D721Med (cell line): ENCODE measurements around the gene AP4M1.

ENCODE experiments used
- DNase-seq: peaks from one replicate; pipeline ENCODE4 v3.0.0; 2011; ENCODE audit warnings: low spot score; ENCODE audit not compliant: insufficient read length
- FAIRE-seq: peaks from 2 replicates; lab custom pipeline; 2011; peaks lifted over from hg19 to GRCh38; lab: Jason Lieb, UNC
- TF ChIP-seq, protein P1 (sequence below): IDR thresholded peaks from 2 replicates; pipeline ENCODE4 v1.5.1; 2012; ENCODE audit warnings: mild to moderate bottlenecking, control low read depth; ENCODE audit not compliant: insufficient read depth; ENCODE audit errors: missing control alignments

The AP4M1 gene

GRCh38 chr7:100075418-100075817 is 26.0 kb upstream of the AP4M1 start:
- TF ChIP-seq, protein P1, sequence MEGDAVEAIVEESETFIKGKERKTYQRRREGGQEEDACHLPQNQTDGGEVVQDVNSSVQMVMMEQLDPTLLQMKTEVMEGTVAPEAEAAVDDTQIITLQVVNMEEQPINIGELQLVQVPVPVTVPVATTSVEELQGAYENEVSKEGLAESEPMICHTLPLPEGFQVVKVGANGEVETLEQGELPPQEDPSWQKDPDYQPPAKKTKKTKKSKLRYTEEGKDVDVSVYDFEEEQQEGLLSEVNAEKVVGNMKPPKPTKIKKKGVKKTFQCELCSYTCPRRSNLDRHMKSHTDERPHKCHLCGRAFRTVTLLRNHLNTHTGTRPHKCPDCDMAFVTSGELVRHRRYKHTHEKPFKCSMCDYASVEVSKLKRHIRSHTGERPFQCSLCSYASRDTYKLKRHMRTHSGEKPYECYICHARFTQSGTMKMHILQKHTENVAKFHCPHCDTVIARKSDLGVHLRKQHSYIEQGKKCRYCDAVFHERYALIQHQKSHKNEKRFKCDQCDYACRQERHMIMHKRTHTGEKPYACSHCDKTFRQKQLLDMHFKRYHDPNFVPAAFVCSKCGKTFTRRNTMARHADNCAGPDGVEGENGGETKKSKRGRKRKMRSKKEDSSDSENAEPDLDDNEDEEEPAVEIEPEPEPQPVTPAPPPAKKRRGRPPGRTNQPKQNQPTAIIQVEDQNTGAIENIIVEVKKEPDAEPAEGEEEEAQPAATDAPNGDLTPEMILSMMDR, result no peak
- no peak for FAIRE-seq

GRCh38 chr7:100077205-100077604 is 24.2 kb upstream of the AP4M1 start:
- TF ChIP-seq, protein P1, result no peak
- FAIRE-seq, result no peak

More at GRCh38 chr7:100075418-100075817, 26.0 kb upstream of the AP4M1 start:
- no peak for DNase-seq

GRCh38 chr7:100079024-100079560 is 22.4 kb upstream of the AP4M1 start:
- DNase-seq (no peak), FAIRE-seq (no peak)
- TF ChIP-seq, protein P1, result no peak

More at GRCh38 chr7:100077205-100077604, 24.2 kb upstream of the AP4M1 start:
- no peak for DNase-seq

- TF ChIP-seq, protein P1, result no peak
- no peak for DNase-seq
- FAIRE-seq, result no peak
These were observed 20.4 kb upstream of the AP4M1 start for GRCh38 chr7:100080907-100081534.

DNA sequence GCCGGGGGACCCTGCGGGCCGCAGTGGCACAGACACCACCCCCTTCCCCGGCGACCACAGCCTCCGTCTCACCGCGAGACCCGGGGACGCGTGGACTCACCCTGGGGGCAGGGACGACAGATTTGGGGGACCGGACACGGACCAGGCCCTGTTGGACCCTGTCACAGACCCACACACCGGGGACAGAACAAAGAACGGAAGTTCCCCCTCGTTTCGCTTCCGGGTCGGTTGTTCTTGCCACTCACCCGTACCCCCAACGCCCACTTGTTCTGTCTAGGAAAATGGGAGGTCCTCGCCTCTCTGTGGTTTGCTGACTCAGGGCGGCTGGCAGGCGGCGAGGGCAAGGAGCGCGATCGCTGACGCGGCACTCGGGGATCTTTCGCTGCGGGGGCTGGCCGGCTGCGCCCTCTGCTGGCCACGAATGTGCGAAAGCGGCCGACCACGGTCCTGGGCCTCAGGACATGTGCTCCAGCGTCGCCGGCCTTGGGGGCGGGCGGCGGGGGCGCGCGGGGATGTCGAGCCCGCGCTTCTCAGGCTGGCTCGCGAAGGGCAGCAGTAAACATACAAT is 19.8 kb upstream of the AP4M1 start, which contains the start of gene ZNF3:
ZNF3 (minus strand) TSS at position 189 of the 568 bp plus-strand sequence. CDS start 4,366 bp downstream, outside the sequence.
- peak; percentile 70 for DNase-seq
- no peak for FAIRE-seq
- TF ChIP-seq, protein P1, result peak; percentile 83

DNA sequence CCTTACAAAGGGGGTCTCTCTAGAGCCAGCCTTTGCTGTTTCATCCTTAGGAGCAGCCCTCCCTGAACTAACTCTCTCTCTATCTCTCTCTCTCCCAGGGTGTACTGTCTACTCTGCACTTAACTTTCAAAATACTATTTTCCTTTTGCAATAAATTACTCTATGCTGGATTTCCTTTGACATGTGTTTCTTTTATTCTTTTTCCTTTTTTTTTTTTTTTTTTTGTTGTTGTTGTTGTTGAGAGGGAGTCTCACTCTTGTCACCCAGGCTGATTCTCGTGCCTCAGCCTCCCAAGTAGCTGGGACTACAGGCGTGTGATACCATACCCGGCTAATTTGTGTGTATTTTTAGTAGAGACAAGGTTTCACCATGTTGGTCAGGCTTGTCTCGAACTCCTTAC is 18.5 kb upstream of the AP4M1 start:
- FAIRE-seq (no peak), DNase-seq (no peak)
- TF ChIP-seq, protein P1, result no peak

GRCh38 chr7:100085515-100085914 is 15.9 kb upstream of the AP4M1 start:
- no peak for FAIRE-seq
- TF ChIP-seq, protein P1, result no peak
- no peak for DNase-seq
